ENCODE results near the gene LRRC28. TPM values are rescaled to one million over a fixed set of nuclear protein-coding genes. Genes with fewer than 3 reads are reported as not detected.

The LRRC28 gene
- polyA plus RNA-seq, 1 donor from 2014 or later: 27.8 TPM

DNA sequence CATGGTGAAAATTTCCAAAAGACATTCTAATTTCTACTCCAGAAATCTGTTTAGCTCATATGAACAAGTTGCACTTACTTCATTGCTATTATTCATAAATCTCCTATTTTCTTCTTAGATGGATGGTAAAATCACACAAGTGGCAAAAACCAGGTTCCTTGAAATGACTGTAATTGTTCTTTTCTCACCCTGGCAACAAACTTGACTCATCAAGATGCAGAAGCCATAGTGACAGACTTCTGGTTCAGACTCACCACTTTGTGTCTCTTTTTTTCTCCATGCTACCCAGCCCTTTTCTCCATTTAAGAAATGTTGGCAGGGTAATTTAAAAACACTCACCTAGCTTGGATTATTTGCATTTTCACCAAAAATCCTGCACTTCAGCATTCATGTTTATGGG, 82.1 kb downstream of the LRRC28 start:
- Mint-ChIP-seq H3K36me3 (peaks cover 12% of the 10 kb centered on the region), H3K27ac (no peak overlapping the region), H3K4me3 (no peak overlapping the region), H3K9me3 (no peaks in the 10 kb centered on the region), H3K4me1 (peaks cover 0 to 1% (median 0%) of the 10 kb centered on the region in 3 donors), H3K27me3 (no peaks in the 10 kb centered on the region)

DNA sequence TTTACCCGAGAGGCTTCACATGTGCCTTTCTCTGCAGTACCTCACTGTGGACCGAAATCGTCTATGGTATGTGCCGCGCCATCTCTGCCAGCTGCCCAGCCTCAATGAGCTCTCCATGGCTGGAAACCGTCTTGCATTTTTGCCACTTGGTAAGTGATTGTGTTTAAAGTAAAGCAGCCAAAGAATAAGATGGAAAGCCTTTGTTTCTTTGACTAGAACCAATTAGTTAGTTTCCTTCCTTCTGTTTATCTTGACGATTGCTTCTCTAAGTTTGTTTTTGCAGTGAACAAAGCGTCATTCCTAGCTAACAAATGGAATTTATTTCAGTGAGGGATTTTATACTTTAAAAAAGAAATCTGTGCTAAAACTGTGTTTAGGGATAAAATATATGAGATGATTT, 82.7 kb downstream of the LRRC28 start:
- H3K27ac Mint-ChIP-seq: no peak overlapping the region
- H3K9me3 Mint-ChIP-seq: no peaks in the 10 kb centered on the region
- H3K4me1 Mint-ChIP-seq: no peaks in the 10 kb centered on the region
- H3K4me3 Mint-ChIP-seq: no peak overlapping the region
- no peaks in the 10 kb centered on the region for H3K27me3 Mint-ChIP-seq
- peaks cover 15% of the 10 kb centered on the region for H3K36me3 Mint-ChIP-seq

DNA sequence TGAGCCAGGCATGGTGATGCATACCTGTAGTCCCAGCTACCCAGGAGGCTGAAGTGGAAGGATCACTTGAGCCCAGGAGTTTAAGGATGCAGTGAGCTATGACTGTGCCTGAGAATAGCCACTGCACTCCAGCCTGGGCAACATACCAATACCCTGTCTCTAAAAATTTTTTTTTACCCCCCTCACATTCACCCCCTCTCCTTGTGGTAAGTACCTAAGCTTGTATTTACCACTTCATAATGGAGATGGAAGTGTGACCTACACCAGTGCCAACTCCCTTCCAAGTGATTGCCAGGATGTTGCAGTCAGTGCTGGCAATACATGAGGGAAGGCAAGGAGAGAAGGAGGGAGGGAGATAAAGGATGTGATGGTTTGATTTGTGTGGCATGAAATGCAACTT, 84.2 kb downstream of the LRRC28 start:
- Mint-ChIP-seq H3K27me3 (no peaks in the 10 kb centered on the region), H3K4me3 (no peak overlapping the region), H3K4me1 (no peaks in the 10 kb centered on the region), H3K27ac (no peak overlapping the region), H3K9me3 (no peaks in the 10 kb centered on the region), H3K36me3 (peaks cover 14% of the 10 kb centered on the region)

DNA sequence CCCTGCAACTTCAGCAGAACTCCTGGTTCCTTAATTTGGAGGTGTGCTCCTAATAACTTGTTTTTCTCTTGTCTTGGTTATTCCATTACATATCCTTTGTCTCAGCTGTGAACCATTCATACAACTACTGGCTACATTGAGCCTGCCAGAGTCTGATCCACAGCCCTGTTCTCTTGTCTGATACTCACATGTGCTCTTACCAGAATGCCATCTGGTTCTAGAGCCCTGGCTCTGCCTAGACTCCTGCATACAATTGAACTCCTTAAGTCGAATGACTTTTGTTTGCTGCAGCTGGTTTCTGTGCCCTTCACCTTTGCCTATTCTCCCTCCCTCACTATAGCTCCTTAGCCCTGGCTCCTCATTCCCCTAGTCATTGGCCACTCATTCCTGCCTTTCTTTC, 85.5 kb downstream of the LRRC28 start:
- Mint-ChIP-seq H3K27me3 (no peaks in the 10 kb centered on the region), H3K9me3 (no peaks in the 10 kb centered on the region), H3K4me1 (no peaks in the 10 kb centered on the region), H3K4me3 (no peak overlapping the region), H3K27ac (no peak overlapping the region), H3K36me3 (peaks cover 14% of the 10 kb centered on the region)

DNA sequence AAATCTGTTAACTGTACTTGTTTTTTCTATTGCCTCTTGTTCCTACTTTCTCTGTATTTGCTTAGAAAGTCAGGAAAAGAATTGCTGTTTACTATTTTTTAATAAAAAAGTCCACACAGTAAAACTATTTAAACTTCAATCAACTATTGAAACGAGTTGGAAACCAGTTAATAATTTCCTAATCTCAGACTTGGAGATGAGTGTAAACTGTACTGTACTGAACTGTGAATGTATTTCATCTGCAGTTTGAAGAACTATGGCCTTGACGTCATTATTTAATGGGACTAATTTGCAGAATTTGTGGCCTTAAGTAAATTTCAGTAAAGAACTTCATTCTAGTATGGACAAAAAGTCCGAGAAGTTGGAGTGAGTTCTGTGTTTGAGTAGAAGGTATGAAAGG, 89.1 kb downstream of the LRRC28 start:
- Mint-ChIP-seq H3K4me1 (peaks cover 14 to 16% (median 15%) of the 10 kb centered on the region in 3 donors), H3K27ac (no peak overlapping the region), H3K27me3 (no peaks in the 10 kb centered on the region)

DNA sequence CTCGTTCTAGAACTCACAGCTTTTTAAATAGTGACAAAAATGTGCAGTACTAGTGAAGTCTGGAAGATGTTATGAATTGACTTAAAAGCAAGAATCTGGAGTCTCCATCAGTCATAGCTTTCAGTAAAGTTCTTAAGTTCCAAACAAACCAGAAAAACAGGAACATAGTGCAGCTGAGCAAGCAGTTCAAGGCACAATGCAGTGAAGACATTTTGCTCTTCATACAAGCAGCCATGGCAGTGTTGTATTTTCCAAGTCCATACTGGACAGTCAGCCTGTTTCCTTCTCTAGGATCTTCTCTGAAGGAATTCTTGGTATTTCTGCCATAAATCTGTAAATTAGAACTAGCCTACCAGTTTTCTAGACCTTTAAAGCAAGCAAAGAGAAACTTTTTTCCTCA, 90.5 kb downstream of the LRRC28 start:
- Mint-ChIP-seq H3K27ac (no peak overlapping the region), H3K27me3 (no peaks in the 10 kb centered on the region)

More for the DNA sequence above, 89.1 kb downstream of the LRRC28 start:
- H3K9me3 Mint-ChIP-seq: no peaks in the 10 kb centered on the region
- peaks cover 11% of the 10 kb centered on the region for H3K36me3 Mint-ChIP-seq
- no peak overlapping the region for H3K4me3 Mint-ChIP-seq

DNA sequence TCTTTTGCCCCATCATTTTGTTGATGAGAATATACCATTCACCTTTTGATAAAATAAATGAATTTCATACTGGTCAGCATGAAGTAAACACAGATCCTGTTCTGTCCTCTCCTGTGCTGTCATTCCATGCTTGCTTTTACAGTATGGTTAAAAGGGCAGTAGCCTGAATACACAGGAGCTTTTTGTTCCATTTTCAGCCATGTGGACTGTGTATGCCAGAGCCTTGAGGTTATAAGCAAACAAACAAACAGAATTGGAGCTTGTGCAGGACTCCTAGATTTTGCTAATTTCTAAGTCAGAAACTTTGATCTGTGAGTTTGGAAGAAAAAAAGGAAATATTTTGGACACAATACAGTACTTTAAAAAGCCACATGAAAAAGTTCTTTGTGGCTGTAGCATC, 91.9 kb downstream of the LRRC28 start:
- Mint-ChIP-seq H3K9me3 (no peaks in the 10 kb centered on the region), H3K27ac (no peak overlapping the region), H3K27me3 (no peaks in the 10 kb centered on the region), H3K4me3 (no peak overlapping the region), H3K4me1 (peaks cover 22 to 24% (median 23%) of the 10 kb centered on the region in 3 donors), H3K36me3 (peaks cover 9% of the 10 kb centered on the region)

More for the DNA sequence above, 90.5 kb downstream of the LRRC28 start:
- no peak overlapping the region for H3K4me3 Mint-ChIP-seq
- H3K36me3 Mint-ChIP-seq: peaks cover 8% of the 10 kb centered on the region
- no peaks in the 10 kb centered on the region for H3K9me3 Mint-ChIP-seq
- H3K4me1 Mint-ChIP-seq: peaks cover 20 to 23% (median 22%) of the 10 kb centered on the region in 3 donors

DNA sequence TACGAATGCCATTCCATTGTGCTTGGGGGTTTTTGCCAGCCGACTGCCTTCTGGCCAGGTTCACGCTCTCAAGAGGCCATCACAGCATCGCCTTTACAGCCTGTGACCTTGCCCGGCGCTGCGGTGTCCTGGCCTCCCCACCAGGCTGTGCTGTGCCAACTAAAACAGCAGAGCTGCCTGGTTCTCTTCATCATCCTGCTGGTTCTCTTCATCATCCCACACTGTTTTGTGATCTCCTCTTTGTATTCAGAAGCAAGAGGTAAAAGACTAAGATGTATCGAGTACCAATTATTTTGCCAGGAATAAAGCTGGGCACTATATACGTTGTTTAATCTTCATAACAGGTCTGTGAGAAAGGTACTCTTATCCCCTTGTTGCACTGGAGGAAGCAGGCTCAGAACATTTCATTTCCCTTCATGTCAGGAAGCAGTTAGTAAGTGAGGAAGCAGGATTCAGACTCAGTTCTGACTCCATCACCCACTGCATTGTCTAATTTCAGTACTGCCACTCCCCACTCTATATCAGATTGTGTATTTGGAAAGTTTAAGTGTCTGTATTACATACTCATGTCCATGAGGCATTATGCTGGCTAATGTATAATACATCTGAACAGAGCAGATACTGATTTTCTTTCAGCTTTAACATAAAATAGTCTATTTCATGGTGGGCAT, 92.7 kb downstream of the LRRC28 start:
- Mint-ChIP-seq H3K9me3 (peaks cover 0 to 2% (median 0%) of the 10 kb centered on the region in 3 donors), H3K4me3 (peak overlapping the region in 1 of 4 donors; percentile 5), H3K27me3 (no peaks in the 10 kb centered on the region), H3K36me3 (peaks cover 6% of the 10 kb centered on the region), H3K4me1 (peaks cover 22 to 27% (median 24%) of the 10 kb centered on the region in 3 donors), H3K27ac (no peak overlapping the region)

DNA sequence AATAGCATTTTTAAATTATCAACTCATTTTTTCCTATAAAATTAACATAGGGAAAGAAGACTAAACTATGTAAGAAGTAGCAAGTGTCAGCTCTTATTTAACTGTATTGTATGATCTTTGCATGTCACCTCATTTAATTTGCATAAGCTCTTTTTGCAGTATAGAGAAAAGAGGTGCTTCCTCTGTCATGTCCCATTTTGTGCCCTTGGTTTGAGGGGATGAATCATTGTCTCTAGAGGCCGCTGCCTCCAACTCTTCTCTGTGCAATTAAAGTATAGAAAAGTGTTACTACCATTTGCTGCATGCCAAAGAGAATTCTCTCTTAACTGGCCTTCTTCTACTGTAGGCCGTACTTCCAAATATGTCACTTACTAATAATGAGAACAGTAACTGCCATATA, 93.4 kb downstream of the LRRC28 start:
- peaks cover 11% of the 10 kb centered on the region for H3K36me3 Mint-ChIP-seq
- H3K4me1 Mint-ChIP-seq: peaks cover 22 to 27% (median 24%) of the 10 kb centered on the region in 3 donors
- no peaks in the 10 kb centered on the region for H3K27me3 Mint-ChIP-seq
- H3K4me3 Mint-ChIP-seq: peak overlapping the region in 2 of 4 donors; percentile 5 to 41
- peaks cover 0 to 3% (median 3%) of the 10 kb centered on the region in 3 donors for H3K9me3 Mint-ChIP-seq
- no peak overlapping the region for H3K27ac Mint-ChIP-seq

DNA sequence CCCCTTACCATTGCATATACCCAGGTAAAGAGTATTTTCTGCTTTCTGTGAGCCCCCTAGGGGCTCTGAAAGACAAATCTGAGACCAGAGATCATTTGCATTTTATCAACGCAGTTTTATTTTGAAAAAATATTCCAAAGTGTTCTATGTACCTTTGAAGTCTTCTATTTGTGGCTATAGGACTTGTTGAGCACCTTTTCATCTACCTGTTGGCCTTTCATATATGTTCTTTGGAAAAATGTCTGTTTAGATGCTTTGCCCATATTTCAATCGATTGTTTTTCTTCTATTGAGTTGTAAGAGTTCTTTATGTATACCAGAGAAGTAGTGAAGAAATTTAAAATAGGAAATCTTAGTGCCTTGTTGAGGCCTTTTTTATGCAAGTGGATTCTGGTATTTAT, 94.0 kb downstream of the LRRC28 start:
- no peak overlapping the region for H3K27ac Mint-ChIP-seq
- H3K36me3 Mint-ChIP-seq: peaks cover 11% of the 10 kb centered on the region
- H3K9me3 Mint-ChIP-seq: peaks cover 0 to 3% (median 3%) of the 10 kb centered on the region in 3 donors
- peaks cover 22 to 29% (median 26%) of the 10 kb centered on the region in 3 donors for H3K4me1 Mint-ChIP-seq
- H3K27me3 Mint-ChIP-seq: no peaks in the 10 kb centered on the region
- H3K4me3 Mint-ChIP-seq: no peak overlapping the region

DNA sequence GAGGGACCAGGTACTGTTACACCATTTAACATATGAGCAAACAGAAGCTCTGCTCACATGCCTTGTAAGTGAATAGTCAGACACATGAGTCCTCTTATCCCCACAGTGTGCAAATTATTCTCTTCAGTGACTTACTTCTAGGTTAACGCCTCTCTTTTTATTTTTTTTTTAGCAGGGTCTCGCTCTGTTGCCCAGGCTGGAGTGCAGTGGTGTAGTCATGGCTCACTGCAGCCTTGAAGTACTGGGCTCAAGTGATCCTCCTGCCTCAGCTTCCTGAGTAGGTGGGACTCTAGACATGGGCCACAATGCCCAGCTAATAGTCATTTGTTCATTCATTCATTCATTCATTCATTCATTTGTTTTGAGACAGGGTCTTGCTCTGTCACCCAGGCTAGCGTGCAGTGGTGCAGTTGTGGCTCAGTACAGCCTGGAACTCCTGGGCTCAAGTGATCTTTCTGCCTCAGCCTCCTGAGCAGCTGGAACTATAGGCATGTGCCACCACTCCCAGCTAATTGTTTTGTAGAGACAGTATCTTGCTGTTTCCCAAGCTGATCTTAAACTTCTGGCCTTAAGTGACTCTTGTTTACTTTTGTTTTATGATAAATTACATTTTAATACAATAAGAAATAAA, 94.7 kb downstream of the LRRC28 start:
- peaks cover 0 to 3% (median 3%) of the 10 kb centered on the region in 3 donors for H3K9me3 Mint-ChIP-seq
- H3K27me3 Mint-ChIP-seq: no peaks in the 10 kb centered on the region
- H3K4me1 Mint-ChIP-seq: peaks cover 22 to 29% (median 27%) of the 10 kb centered on the region in 3 donors
- peak overlapping the region in 2 of 4 donors; percentile 79 to 82 for H3K4me3 Mint-ChIP-seq
- no peak overlapping the region for H3K27ac Mint-ChIP-seq
- peaks cover 11% of the 10 kb centered on the region for H3K36me3 Mint-ChIP-seq

DNA sequence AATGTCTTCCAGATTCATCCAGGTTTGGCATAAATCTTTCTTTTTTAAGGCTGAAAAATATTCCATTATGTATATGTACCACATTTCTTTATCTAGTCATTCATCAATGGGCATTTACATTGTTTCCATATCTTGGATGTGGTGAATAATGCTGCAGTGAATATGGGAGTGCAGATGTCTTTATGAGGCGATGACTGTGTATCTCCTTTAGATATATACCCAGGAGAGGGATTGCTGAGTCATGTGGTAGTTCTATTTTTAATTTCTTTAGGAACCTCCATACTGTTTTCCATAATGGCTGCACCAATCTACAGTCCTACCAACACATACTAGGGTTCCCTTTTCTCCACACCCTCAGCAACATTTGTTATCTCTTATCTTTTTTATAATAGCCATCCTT, 96.3 kb downstream of the LRRC28 start:
- H3K27me3 Mint-ChIP-seq: no peaks in the 10 kb centered on the region
- peaks cover 26 to 32% (median 27%) of the 10 kb centered on the region in 3 donors for H3K4me1 Mint-ChIP-seq
- H3K36me3 Mint-ChIP-seq: peaks cover 15% of the 10 kb centered on the region
- H3K4me3 Mint-ChIP-seq: no peak overlapping the region
- H3K9me3 Mint-ChIP-seq: peaks cover 0 to 3% (median 3%) of the 10 kb centered on the region in 3 donors
- H3K27ac Mint-ChIP-seq: no peak overlapping the region

DNA sequence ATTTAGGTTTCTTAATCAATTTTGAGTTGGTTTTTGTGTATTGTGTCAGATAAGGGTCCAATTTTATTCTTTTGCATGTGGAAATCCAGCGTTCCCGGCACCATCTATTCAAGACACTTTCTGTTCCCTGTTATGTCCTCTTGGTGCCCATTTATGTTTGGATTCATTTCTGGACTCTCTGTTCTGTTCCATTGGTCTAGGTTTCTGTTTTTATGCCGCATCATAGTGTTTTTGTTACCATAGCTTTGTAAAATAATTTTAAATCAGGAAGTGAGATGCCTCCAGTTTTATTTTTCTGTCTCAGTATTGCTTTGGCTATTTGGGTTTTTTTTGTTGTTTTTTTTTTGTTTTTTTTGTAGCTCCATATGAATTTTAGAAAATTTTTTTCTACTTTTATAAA, 97.1 kb downstream of the LRRC28 start:
- peaks cover 0 to 3% (median 3%) of the 10 kb centered on the region in 3 donors for H3K9me3 Mint-ChIP-seq
- peak overlapping the region in 1 of 4 donors; percentile 43 for H3K4me3 Mint-ChIP-seq
- no peak overlapping the region for H3K27ac Mint-ChIP-seq
- peaks cover 26 to 32% (median 27%) of the 10 kb centered on the region in 3 donors for H3K4me1 Mint-ChIP-seq
- H3K36me3 Mint-ChIP-seq: peaks cover 17% of the 10 kb centered on the region
- no peaks in the 10 kb centered on the region for H3K27me3 Mint-ChIP-seq

DNA sequence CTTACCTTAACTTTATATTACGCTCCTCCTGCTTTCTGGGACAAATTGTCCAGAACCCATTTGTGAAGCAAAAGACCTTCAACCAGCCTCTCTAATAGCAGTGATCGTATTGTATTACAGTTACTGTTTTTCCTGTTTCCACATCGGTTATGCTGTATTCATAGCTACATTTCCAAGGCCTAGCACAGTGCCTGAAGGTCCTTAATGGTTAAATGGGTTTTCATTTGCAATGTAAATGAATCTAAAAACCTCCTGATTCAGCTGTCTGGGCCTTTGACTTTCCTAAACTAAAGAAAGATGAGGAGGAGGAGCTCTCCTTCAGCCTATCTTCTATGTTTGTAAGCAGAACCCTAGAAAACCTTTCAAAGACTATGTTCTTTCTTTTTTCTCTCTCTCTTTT, 99.1 kb downstream of the LRRC28 start:
- peaks cover 0 to 3% (median 3%) of the 10 kb centered on the region in 3 donors for H3K9me3 Mint-ChIP-seq
- no peaks in the 10 kb centered on the region for H3K27me3 Mint-ChIP-seq
- no peak overlapping the region for H3K4me3 Mint-ChIP-seq
- H3K36me3 Mint-ChIP-seq: peaks cover 18% of the 10 kb centered on the region
- H3K4me1 Mint-ChIP-seq: peaks cover 10 to 15% (median 12%) of the 10 kb centered on the region in 3 donors
- no peak overlapping the region for H3K27ac Mint-ChIP-seq

DNA sequence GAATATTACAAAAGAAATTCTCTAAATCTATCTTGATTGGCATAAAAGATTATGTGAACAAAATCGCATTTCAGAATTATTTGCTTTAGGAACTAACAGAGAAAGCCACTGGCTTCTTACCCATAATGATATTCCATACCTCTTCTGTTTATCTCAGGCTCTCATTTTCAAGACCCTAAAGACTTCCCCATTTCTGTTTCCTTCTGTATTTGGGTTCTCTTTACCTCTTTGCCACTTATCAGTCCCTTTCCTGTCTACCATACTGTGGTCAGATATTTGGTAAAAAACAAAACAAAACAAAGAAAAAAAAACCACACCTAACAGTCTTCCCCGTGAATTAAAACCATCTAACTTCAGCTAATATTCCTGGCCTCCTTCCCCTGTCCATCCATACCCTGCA, 108.5 kb downstream of the LRRC28 start:
- Mint-ChIP-seq H3K9me3 (peaks cover 0 to 2% (median 0%) of the 10 kb centered on the region in 3 donors), H3K27me3 (no peaks in the 10 kb centered on the region), H3K36me3 (peaks cover 15% of the 10 kb centered on the region), H3K27ac (peak overlapping the region; percentile 46 to 88 (median 48)), H3K4me1 (peaks cover 14 to 16% (median 15%) of the 10 kb centered on the region in 3 donors), H3K4me3 (peak overlapping the region in 3 of 4 donors; percentile 28 to 89 (median 70))
